BLaER1 (cell line): ENCODE data around the gene ENPP7.
A peak's percentile ranks its signal among the peaks of the same experiment; 100 is the strongest.

Experiments used
- H3K27ac ChIP-seq: shearing (Covaris generic); formaldehyde crosslinking; 2 replicates; pipeline ENCODE4 v1.8.1; 2022
- H3K27me3 ChIP-seq: shearing (Covaris generic); formaldehyde crosslinking; 2 replicates; pipeline ENCODE4 v1.8.1; 2022
- H3K36me3 ChIP-seq: shearing (Covaris generic); formaldehyde crosslinking; 2 replicates; pipeline ENCODE4 v1.8.1; 2022
- H3K4me1 ChIP-seq: shearing (Covaris generic); formaldehyde crosslinking; 2 replicates; pipeline ENCODE4 v1.8.1; 2022
- H3K4me2 ChIP-seq: shearing (Covaris generic); formaldehyde crosslinking; 2 replicates; pipeline ENCODE4 v1.8.1; 2022
- H3K4me3 ChIP-seq: shearing (Covaris generic); formaldehyde crosslinking; 2 replicates; pipeline ENCODE4 v1.8.1; 2022
- H3K9ac ChIP-seq: shearing (Covaris generic); formaldehyde crosslinking; 2 replicates; pipeline ENCODE4 v1.8.1; 2022
- H3K9me3 ChIP-seq: shearing (Covaris generic); formaldehyde crosslinking; 2 replicates; pipeline ENCODE4 v1.8.1; 2022
- H4K20me1 ChIP-seq: shearing (Covaris generic); formaldehyde crosslinking; 2 replicates; pipeline ENCODE4 v1.8.1; 2022
- Cebpa-rat ChIP-seq: shearing (Covaris generic); IDR thresholded peaks from 2 replicates; pipeline ENCODE4 v1.8.1; 2022

The ENPP7 gene

DNA sequence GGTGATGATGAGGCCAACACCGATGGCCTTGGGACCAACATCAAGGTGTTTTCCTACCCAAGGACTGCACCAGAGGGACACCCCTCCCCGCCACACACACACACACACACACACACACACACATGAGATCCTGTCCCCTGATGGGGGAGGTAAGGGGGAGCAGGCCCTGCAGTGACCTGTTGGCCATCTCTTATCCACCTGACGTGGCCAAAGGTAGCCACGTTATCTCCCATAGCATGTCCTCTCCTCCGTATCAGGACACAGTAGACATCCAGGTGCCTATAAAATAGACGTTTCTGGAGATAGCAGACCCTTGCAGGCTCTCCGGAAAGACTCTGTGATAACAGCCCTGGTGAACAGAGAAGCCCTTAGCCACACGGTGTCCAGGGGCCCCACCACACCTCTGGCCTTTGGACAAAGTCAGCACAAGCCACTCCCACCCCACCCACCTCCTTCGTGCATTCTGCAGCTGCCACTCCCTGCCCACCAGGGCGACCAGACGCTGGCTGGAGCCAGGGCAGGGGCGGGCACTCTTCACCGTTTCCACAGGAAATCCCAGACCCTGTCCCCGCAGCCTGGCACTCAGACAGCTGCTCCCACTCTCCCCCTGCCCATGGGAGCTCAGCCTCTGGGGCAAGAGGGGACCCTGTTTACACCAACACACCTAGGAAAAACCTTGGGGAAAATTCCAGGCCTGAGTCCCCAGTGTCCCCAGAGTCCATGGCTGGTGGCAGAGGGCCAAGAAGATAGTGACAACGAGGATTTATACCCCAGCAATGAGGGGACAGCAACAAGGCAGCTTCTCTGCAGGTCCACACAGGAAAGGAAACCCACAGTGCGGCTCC lies 15.4 kb upstream of the ENPP7 start:
- H3K27ac ChIP-seq = 0 out of 2 replicates have a peak overlapping the region, but pooled peaks have one; percentile 18
- H4K20me1 ChIP-seq = no peaks in the 10 kb centered on the region
- H3K4me1 ChIP-seq = peaks cover 49% of the 10 kb centered on the region
- no peaks in the 10 kb centered on the region for H3K27me3 ChIP-seq
- H3K36me3 ChIP-seq = no peaks in the 10 kb centered on the region
- no peak overlapping the region for H3K9ac ChIP-seq
- no peak for TF ChIP-seq Cebpa-rat
- peak overlapping the region; percentile 58 for H3K4me2 ChIP-seq
- no peaks in the 10 kb centered on the region for H3K9me3 ChIP-seq
- no peak overlapping the region for H3K4me3 ChIP-seq

DNA sequence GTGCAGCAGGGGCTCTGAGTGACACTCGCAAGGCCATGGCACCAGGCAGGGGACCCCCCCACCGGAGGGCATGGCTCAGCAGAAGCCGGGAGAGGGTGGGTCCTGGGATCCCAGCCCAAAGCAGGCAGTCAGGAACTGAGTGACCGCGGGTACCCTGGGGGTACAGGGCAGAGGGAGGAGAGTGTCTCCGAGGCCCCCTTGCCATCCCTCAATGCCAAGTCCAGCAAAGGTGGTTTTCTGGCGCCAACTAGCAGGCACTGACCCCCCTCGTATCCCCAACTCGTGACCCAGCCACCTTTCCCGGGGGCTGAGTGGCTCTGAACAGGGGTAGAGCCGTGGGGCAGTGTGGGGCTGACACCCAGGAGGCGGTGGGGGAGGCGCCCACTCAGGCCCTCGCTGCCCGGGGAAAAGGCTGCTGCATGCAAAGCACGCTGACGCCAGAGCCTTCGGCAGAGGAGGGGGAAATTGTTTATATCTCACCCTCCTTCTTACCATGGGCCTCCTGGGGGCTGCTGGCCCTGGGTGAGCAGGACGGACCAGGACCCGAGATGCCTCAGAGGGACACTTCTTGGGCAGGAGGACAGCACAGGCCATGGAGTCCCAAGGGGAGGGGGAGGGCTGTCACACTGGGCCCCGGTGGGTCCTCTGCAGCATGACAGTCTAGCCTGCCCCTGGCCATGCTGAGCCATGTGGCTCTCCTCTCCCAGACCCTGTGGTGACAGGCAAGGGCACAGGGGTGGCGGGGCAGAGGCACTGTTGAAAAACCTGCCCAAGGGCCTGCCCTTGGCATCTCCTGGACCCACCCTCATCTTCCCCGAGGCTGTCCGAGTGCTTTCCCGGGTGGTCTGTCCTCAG lies 14.6 kb upstream of the ENPP7 start:
- Histone ChIP-seq H3K9ac (no peak overlapping the region), H3K9me3 (no peaks in the 10 kb centered on the region), H3K4me2 (peak overlapping the region; percentile 58), H4K20me1 (no peaks in the 10 kb centered on the region), H3K27ac (0 out of 2 replicates have a peak overlapping the region, but pooled peaks have one; percentile 18), H3K27me3 (no peaks in the 10 kb centered on the region), H3K36me3 (no peaks in the 10 kb centered on the region), H3K4me3 (no peak overlapping the region), H3K4me1 (peaks cover 54% of the 10 kb centered on the region)
- no peak for TF ChIP-seq Cebpa-rat

DNA sequence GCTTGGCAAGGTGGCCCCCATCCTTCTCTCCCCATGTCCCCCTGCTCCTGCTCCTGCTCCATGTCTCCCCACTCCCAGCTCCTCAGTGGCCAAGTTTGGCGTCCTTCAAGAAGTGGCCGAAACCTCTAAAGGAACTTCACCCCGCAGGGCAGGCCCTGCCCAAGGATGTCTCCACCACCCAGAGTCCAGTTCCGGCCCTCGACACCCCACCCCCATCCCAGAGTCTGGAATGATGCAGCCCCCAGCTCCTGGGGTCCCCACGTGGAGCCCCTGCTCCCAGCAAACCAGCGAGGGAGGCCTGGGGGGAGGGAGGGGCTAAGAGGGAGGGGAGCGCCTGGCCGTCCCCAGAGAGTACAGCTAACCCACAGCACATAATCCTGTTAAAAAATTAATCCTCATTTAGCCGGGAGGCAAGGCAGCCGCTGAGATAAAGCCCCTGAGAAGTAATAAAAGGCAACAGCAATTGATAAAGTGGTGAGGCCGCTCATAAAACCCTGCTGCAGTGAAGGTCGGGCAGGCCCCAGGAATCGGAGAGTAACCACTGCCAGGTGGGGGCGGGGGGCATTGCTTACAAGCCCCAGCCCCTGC lies 9.9 kb upstream of the ENPP7 start:
- H3K4me1 ChIP-seq = peaks cover 23% of the 10 kb centered on the region
- no peak overlapping the region for H3K9ac ChIP-seq
- no peaks in the 10 kb centered on the region for H3K27me3 ChIP-seq
- H3K4me3 ChIP-seq = no peak overlapping the region
- H3K36me3 ChIP-seq = no peaks in the 10 kb centered on the region
- H3K27ac ChIP-seq = no peak overlapping the region
- no peaks in the 10 kb centered on the region for H3K9me3 ChIP-seq
- peak overlapping the region; percentile 39 for H3K4me2 ChIP-seq
- TF ChIP-seq Cebpa-rat = no peak
- H4K20me1 ChIP-seq = no peaks in the 10 kb centered on the region

DNA sequence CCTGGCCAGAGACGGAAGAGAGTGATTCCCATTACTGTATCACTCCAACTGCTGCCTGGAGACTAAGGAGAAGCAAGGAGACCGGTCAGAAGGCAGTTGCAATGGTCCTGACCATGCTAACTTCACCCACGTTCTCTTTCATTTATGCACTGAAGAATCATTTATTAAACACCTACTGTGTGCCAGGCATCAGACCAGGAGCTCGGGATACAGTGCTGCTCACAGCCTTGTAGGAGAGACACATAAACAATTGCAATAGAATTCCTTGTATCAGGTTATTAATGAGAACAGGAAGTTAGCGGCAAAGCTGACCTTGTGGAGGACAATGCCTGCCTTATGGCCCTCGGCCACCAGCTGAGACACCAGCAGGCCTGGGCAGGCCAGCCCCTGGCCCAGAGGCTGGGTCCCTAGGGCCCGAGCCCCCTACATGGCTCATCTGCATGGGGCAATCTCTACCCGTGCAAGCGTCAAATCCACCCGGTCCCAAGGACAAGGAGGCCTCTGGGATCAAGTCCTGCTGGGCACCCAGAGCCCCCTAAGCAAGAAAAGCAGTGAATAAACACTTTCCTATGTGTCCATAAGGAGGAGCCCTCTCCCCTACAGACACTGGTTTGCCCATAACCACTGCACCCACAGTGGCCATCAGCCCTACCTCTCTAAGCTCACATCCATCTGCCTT lies 8.6 kb upstream of the ENPP7 start:
- Histone ChIP-seq H3K4me1 (peaks cover 14% of the 10 kb centered on the region), H3K9ac (no peak overlapping the region), H3K9me3 (no peaks in the 10 kb centered on the region), H3K4me2 (no peak overlapping the region), H3K27ac (no peak overlapping the region), H3K27me3 (no peaks in the 10 kb centered on the region), H4K20me1 (no peaks in the 10 kb centered on the region), H3K36me3 (no peaks in the 10 kb centered on the region), H3K4me3 (no peak overlapping the region)
- TF ChIP-seq Cebpa-rat = no peak

DNA sequence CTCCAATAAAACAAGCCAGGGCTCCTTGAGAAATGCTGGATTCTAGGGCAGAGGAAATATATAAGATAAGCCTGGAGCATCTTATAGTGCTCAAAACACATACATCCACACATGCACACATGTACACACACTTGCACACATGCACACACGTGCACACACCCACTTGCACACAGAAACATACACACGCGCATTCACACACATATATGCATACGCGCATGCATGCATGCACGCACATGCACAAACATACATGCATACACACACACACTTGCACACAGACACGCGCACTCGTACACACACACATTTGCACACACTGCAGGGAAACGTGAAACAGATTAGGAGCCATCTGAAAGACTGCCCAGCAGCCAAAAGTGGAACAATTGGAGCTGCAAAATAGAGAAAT lies 8.0 kb upstream of the ENPP7 start:
- Histone ChIP-seq H3K9me3 (no peaks in the 10 kb centered on the region), H3K27ac (no peak overlapping the region), H3K27me3 (no peaks in the 10 kb centered on the region), H3K4me3 (no peak overlapping the region), H3K4me1 (peaks cover 14% of the 10 kb centered on the region), H3K9ac (no peak overlapping the region), H4K20me1 (no peaks in the 10 kb centered on the region), H3K4me2 (no peak overlapping the region), H3K36me3 (no peaks in the 10 kb centered on the region)
- no peak for TF ChIP-seq Cebpa-rat

DNA sequence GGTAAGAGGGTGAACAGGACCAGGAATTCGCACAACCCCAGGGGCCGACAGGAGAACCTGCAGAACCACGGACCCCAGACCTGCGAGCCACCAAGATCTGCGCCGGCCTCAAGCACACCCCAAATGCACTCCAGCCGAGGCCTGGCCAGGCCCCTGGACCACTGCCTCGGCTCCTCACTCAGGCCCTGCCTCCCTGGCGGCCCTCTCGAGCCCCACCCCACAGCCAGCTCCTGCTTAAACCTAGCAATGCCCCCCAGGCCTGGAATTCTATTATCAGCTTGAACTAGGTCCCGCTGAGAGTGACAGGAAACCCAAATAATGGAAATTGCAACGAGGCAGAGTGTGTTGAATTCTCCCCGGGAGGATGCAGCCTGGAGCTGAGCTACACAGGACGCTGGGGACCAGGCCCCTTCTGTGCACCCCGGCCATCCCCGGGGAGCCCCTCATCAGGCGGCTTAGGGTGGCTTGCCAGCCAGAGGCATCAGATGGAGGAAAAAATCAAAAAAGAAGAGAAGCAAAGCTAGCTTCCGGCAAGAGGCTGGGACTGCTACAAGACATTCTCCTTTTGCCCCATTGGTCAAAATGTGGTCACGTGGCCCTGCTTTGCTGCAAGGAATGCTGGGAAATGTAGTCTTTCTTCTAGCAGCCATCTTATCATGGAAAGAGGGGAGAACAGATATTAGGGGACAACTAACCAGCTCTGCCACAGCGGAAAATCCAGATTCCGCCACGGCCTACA lies 2.4 kb upstream of the ENPP7 start:
- Histone ChIP-seq H3K4me3 (peak overlapping the region; percentile 49; the same call in 1 of the 2 replicates), H3K27ac (peak overlapping the region; percentile 66), H3K36me3 (no peaks in the 10 kb centered on the region), H4K20me1 (no peaks in the 10 kb centered on the region), H3K4me2 (peak overlapping the region; percentile 77), H3K9me3 (no peaks in the 10 kb centered on the region), H3K9ac (peak overlapping the region; percentile 44; the same call in 1 of the 2 replicates), H3K27me3 (no peaks in the 10 kb centered on the region), H3K4me1 (peaks cover 55% of the 10 kb centered on the region)
- TF ChIP-seq Cebpa-rat = no peak

DNA sequence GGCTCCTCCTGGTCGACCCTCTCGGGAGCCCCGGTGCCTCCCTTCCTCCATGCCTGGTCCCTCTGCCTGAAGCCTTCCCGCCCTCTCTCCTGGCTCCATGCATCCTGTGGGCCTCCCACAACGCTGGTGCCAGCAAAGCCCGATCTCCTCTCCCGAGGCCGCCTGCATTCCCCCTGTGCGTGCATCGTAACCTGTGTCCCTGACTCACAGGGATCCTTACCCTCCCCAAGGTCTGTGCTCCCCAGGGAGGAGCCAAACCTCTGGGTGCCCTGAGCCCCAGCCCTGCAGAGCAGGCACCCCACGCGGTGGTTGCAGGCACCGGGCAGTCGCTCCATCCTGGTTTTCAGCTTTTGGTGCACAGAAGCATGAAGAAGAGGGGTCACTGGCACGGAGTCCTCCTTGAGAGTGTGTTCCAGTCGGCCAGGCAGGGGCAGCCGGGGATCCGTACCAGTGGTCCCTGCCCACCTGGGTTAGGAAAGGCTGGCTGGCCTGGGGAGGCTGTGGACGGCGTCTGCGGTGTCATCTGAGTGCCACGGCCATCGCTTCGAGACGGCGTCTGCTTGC lies 1.8 kb upstream of the ENPP7 start:
- TF ChIP-seq Cebpa-rat = no peak
- no peak overlapping the region for H3K9ac ChIP-seq
- peak overlapping the region; percentile 77 for H3K4me2 ChIP-seq
- no peaks in the 10 kb centered on the region for H4K20me1 ChIP-seq
- H3K9me3 ChIP-seq = no peaks in the 10 kb centered on the region
- H3K4me3 ChIP-seq = no peak overlapping the region
- no peaks in the 10 kb centered on the region for H3K36me3 ChIP-seq
- H3K27me3 ChIP-seq = no peaks in the 10 kb centered on the region
- H3K4me1 ChIP-seq = peaks cover 59% of the 10 kb centered on the region
- 0 out of 2 replicates have a peak overlapping the region, but pooled peaks have one; percentile 3 for H3K27ac ChIP-seq

DNA sequence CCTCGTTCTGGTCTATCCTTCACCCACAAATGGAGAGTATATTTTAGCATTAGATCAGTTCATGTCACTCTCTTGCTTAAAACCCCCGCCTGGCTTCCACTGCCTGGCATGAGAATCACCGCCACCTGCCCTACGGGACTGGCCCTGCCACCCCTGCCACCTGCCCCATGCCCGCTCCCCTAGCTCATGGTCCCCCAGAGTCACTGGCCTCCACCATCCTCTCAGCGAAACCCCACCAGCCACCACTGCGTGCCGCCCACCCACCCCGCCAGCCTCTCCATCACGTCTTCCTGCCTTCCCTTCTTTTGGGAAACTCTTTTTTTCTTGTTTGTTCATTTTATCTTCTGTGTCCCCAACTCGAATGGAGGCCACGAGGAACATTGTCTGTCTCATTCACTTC lies 982 bp upstream of the ENPP7 start:
- TF ChIP-seq Cebpa-rat = no peak
- Histone ChIP-seq H3K36me3 (no peaks in the 10 kb centered on the region), H3K27me3 (no peaks in the 10 kb centered on the region), H3K9me3 (no peaks in the 10 kb centered on the region), H3K9ac (no peak overlapping the region), H4K20me1 (no peaks in the 10 kb centered on the region), H3K4me3 (no peak overlapping the region), H3K27ac (0 out of 2 replicates have a peak overlapping the region, but pooled peaks have one; percentile 4), H3K4me2 (peak overlapping the region; percentile 93), H3K4me1 (peaks cover 59% of the 10 kb centered on the region)
